Endothelial cell (in vitro differentiated cells): ENCODE data around the gene TNS3. TPM values are rescaled to one million over a fixed set of nuclear protein-coding genes. Genes with fewer than 3 reads are reported as not detected.

ENCODE experiments used
- DNase-seq: peaks from one replicate; pipeline ENCODE4 v3.0.0; 2021; ENCODE audit warnings: low spot score
- H3K27ac Mint-ChIP-seq: one replicate; pipeline ENCODE4 v1.8.0; 2021; ENCODE audit warnings: mixed read lengths, inconsistent platforms; ENCODE audit not compliant: unreplicated experiment
- H3K27me3 Mint-ChIP-seq: one replicate; pipeline ENCODE4 v1.8.0; 2021; ENCODE audit warnings: mild to moderate bottlenecking, moderate library complexity, mixed read lengths, inconsistent platforms; ENCODE audit not compliant: unreplicated experiment
- H3K36me3 Mint-ChIP-seq: one replicate; pipeline ENCODE4 v1.8.0; 2021; ENCODE audit warnings: mild to moderate bottlenecking, low read depth, mixed read lengths, inconsistent platforms; ENCODE audit not compliant: unreplicated experiment
- H3K4me1 Mint-ChIP-seq: one replicate; pipeline ENCODE4 v1.8.0; 2021; ENCODE audit warnings: mild to moderate bottlenecking, mixed read lengths, inconsistent platforms; ENCODE audit not compliant: unreplicated experiment
- H3K4me3 Mint-ChIP-seq: one replicate; pipeline ENCODE4 v1.8.0; 2021; ENCODE audit warnings: mild to moderate bottlenecking, mixed read lengths, inconsistent platforms; ENCODE audit not compliant: unreplicated experiment
- H3K9me3 Mint-ChIP-seq: one replicate; pipeline ENCODE4 v1.8.0; 2021; ENCODE audit warnings: mixed read lengths, inconsistent platforms; ENCODE audit not compliant: unreplicated experiment
- total RNA-seq: library from RNA; stranded (reverse); fragmentation: NEBNext Ultra II Directional; extraction: Animal tissue kit (Norgen Biotek cat#: 25700); gene quantifications from one replicate; pipeline ENCODE4 v1.2.1, GENCODE V29; 2021; ENCODE audit not compliant: unreplicated experiment
- TF ChIP-seq, protein P1 (sequence below): fragments of 200-600 bp; sonication (generic); IDR thresholded peaks from one replicate; pipeline ENCODE4 v1.5.0; 2021; ENCODE audit warnings: antibody characterized with exemption; ENCODE audit not compliant: unreplicated experiment

TNS3 gene
- total RNA-seq, 1 donor from 2014 or later, result 7.5 TPM

DNA sequence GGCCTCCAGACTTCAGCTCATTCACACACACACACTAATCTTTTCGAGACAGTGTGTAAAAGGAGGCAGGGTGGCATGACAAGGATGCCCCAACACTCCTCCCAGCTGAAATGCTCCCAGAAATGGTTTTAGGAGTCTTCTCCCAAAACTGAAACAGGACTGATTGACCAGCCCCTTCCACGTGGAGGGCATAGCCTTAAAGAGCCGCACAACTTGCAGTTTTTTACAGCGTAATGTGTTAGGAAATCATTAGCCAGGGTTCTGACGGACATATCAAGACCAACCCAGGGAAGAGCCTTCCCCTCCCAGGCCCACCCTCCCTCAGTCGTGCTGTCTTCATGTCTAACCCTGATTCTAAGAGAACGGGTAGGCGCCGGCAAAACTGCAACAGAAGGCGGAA is 224.6 kb downstream of the TNS3 start:
- Mint-ChIP-seq H3K4me1 (peaks cover 3% of the 10 kb centered on the region), H3K27me3 (peaks cover 3% of the 10 kb centered on the region), H3K9me3 (no peaks in the 10 kb centered on the region), H3K36me3 (peaks cover 4% of the 10 kb centered on the region), H3K4me3 (no peak overlapping the region), H3K27ac (no peak overlapping the region)
- DNase-seq, result no peak
- TF ChIP-seq, protein P1, sequence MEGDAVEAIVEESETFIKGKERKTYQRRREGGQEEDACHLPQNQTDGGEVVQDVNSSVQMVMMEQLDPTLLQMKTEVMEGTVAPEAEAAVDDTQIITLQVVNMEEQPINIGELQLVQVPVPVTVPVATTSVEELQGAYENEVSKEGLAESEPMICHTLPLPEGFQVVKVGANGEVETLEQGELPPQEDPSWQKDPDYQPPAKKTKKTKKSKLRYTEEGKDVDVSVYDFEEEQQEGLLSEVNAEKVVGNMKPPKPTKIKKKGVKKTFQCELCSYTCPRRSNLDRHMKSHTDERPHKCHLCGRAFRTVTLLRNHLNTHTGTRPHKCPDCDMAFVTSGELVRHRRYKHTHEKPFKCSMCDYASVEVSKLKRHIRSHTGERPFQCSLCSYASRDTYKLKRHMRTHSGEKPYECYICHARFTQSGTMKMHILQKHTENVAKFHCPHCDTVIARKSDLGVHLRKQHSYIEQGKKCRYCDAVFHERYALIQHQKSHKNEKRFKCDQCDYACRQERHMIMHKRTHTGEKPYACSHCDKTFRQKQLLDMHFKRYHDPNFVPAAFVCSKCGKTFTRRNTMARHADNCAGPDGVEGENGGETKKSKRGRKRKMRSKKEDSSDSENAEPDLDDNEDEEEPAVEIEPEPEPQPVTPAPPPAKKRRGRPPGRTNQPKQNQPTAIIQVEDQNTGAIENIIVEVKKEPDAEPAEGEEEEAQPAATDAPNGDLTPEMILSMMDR, result no peak

GRCh38 chr7:47356261-47356660 is 225.7 kb downstream of the TNS3 start:
- Mint-ChIP-seq H3K9me3 (no peaks in the 10 kb centered on the region), H3K4me3 (no peak overlapping the region), H3K27ac (no peak overlapping the region), H3K36me3 (peaks cover 4% of the 10 kb centered on the region), H3K27me3 (peaks cover 3% of the 10 kb centered on the region), H3K4me1 (peaks cover 3% of the 10 kb centered on the region)
- no peak for DNase-seq
- TF ChIP-seq, protein P1, result no peak

GRCh38 chr7:47355684-47356083 is 226.2 kb downstream of the TNS3 start:
- Mint-ChIP-seq H3K4me1 (peaks cover 3% of the 10 kb centered on the region), H3K36me3 (peaks cover 4% of the 10 kb centered on the region), H3K27ac (no peak overlapping the region), H3K27me3 (peaks cover 3% of the 10 kb centered on the region), H3K9me3 (no peaks in the 10 kb centered on the region), H3K4me3 (no peak overlapping the region)
- TF ChIP-seq, protein P1, result no peak
- no peak for DNase-seq

GRCh38 chr7:47354831-47355541 is 226.9 kb downstream of the TNS3 start:
- no peak for DNase-seq
- Mint-ChIP-seq H3K36me3 (peaks cover 4% of the 10 kb centered on the region), H3K4me3 (no peak overlapping the region), H3K9me3 (no peaks in the 10 kb centered on the region), H3K27me3 (peaks cover 3% of the 10 kb centered on the region), H3K27ac (no peak overlapping the region), H3K4me1 (peaks cover 6% of the 10 kb centered on the region)
- TF ChIP-seq, protein P1, result no peak

DNA sequence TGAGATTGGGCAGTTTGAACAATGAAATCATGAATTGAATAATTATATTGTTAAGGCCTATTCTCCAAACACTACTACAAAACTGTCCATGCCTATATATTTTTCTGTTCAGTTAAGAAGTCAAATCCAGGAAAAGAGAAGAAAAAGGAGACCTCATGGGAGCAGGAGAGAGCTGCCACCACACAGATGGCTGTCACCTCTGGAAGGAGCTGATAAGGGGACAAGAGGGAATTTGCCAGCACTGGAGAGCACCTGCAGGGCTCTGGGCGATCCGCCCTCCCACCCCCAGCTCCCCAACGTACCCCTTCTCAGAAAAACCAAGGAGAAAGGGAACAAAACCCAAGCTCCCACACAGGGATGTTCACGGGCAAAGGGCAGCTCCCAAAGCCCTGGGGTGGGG is 227.8 kb downstream of the TNS3 start:
- TF ChIP-seq, protein P1, result no peak
- H3K27me3 Mint-ChIP-seq, result peaks cover 3% of the 10 kb centered on the region
- no peak overlapping the region for H3K27ac Mint-ChIP-seq
- peaks cover 12% of the 10 kb centered on the region for H3K4me1 Mint-ChIP-seq
- no peak for DNase-seq
- peaks cover 4% of the 10 kb centered on the region for H3K36me3 Mint-ChIP-seq
- no peaks in the 10 kb centered on the region for H3K9me3 Mint-ChIP-seq
- H3K4me3 Mint-ChIP-seq, result no peak overlapping the region
